HG03442 (cell line): ENCODE data around the gene CSRP3.
"Not testable (repeated sequence)": the region's sequence is repeated elsewhere in the genome, so short reads cannot be mapped to it uniquely, and the experiment has no call there.

ENCODE experiments used
- ATAC-seq: cut with Tn5 transposase; IDR thresholded peaks from one replicate; pipeline ENCODE4 v1.9.1; 2021; ENCODE audit warnings: mild to moderate bottlenecking, moderate library complexity; ENCODE audit not compliant: unreplicated experiment

CSRP3 gene

GRCh38 chr11:19136884-19137283 is 64.9 kb downstream of the CSRP3 start:
- not testable (repeated sequence) for ATAC-seq

DNA sequence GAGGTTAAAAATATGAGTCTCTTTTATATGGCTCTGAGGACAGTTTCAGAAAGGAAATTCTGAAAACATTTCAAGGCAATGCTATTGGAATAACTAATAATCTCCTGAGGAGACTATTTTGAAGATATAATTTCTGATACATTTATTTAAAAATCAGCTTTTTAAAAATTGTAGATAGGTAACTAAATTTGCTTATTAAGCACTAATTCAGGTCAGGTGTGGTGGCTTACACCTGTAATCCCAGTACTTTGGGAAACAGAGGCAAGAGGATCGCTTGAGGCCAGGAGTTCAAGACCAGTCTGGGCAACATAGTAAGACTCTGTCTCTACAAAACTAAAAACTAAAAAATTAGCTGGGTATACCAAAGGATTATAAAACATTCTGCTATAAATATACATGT is 67.8 kb downstream of the CSRP3 start:
- no peak for ATAC-seq
